Adipocyte (in vitro differentiated cells): Measurements from ENCODE around the gene CALU.
A peak's percentile ranks its signal among the peaks of the same experiment; 100 is the strongest.

Experiments used
- DNase-seq: peaks from one replicate; pipeline ENCODE4 v3.0.0-alpha.2; 2015; ENCODE audit warnings: low read depth
- H3K27me3 ChIP-seq: replicated peaks from 2 replicates; pipeline ENCODE4 v1.7.0; 2013; ENCODE audit warnings: mild to moderate bottlenecking, low read length, moderate library complexity; ENCODE audit not compliant: control insufficient read depth, insufficient read depth
- H3K36me3 ChIP-seq: 2 replicates; pipeline ENCODE4 v1.7.0; 2013; ENCODE audit warnings: low read length, mild to moderate bottlenecking, moderate library complexity; ENCODE audit not compliant: control insufficient read depth, insufficient read depth, severe bottlenecking
- H3K4me1 ChIP-seq: 2 replicates; pipeline ENCODE4 v1.7.0; 2013; ENCODE audit warnings: mild to moderate bottlenecking, low read length, moderate library complexity; ENCODE audit not compliant: control insufficient read depth, insufficient read depth
- H3K4me3 ChIP-seq: 2 replicates; pipeline ENCODE4 v1.7.0; 2013; ENCODE audit warnings: mild to moderate bottlenecking, low read length, moderate library complexity
- H3K9ac ChIP-seq: 2 replicates; pipeline ENCODE4 v1.7.0; 2013; ENCODE audit warnings: mild to moderate bottlenecking, low read length, moderate library complexity
- H3K9me3 ChIP-seq: 2 replicates; pipeline ENCODE4 v1.7.0; 2013; ENCODE audit warnings: mild to moderate bottlenecking, low read length, moderate library complexity; ENCODE audit not compliant: control insufficient read depth

CALU gene

GRCh38 chr7:128737867-128738385, 1.2 kb upstream of the CALU start:
- H3K9ac ChIP-seq = peak overlapping the region; percentile 99
- peak; percentile 70 for DNase-seq
- H3K9me3 ChIP-seq = no peaks in the 10 kb centered on the region
- peaks cover 41% of the 10 kb centered on the region for H3K4me1 ChIP-seq
- H3K27me3 ChIP-seq = no peaks in the 10 kb centered on the region
- peak overlapping the region; percentile 99 for H3K4me3 ChIP-seq
- no peaks in the 10 kb centered on the region for H3K36me3 ChIP-seq

GRCh38 chr7:128738570-128739047, 550 bp upstream of the CALU start:
- Histone ChIP-seq H3K4me3 (peak overlapping the region; percentile 99), H3K4me1 (peaks cover 46% of the 10 kb centered on the region), H3K36me3 (peaks cover under 1% of the 10 kb centered on the region), H3K9me3 (no peaks in the 10 kb centered on the region), H3K27me3 (no peaks in the 10 kb centered on the region), H3K9ac (peak overlapping the region; percentile 99)
- no peak for DNase-seq

GRCh38 chr7:128739990-128740682, 977 bp downstream of the CALU start:
- Histone ChIP-seq H3K9me3 (no peaks in the 10 kb centered on the region), H3K4me1 (peaks cover 53% of the 10 kb centered on the region), H3K9ac (peak overlapping the region; percentile 99), H3K27me3 (no peaks in the 10 kb centered on the region), H3K36me3 (peaks cover 7% of the 10 kb centered on the region), H3K4me3 (peak overlapping the region; percentile 99)
- DNase-seq = peak; percentile 53

GRCh38 chr7:128740996-128741395, 1.8 kb downstream of the CALU start:
- Histone ChIP-seq H3K4me1 (peaks cover 58% of the 10 kb centered on the region), H3K9me3 (no peaks in the 10 kb centered on the region), H3K4me3 (peak overlapping the region; percentile 99), H3K27me3 (no peaks in the 10 kb centered on the region), H3K9ac (peak overlapping the region; percentile 99), H3K36me3 (peaks cover 11% of the 10 kb centered on the region)
- peak; percentile 35 for DNase-seq

- Histone ChIP-seq H3K9ac (peak overlapping the region; percentile 99), H3K9me3 (no peaks in the 10 kb centered on the region), H3K27me3 (no peaks in the 10 kb centered on the region), H3K4me3 (peak overlapping the region; percentile 99), H3K4me1 (peaks cover 58% of the 10 kb centered on the region), H3K36me3 (peaks cover 11% of the 10 kb centered on the region)
- DNase-seq = peak; percentile 45
These were observed 2.3 kb downstream of the CALU start for GRCh38 chr7:128741491-128741890.

- H3K4me3 ChIP-seq = peak overlapping the region; percentile 99
- H3K9me3 ChIP-seq = no peaks in the 10 kb centered on the region
These were observed 3.0 kb downstream of the CALU start for GRCh38 chr7:128742206-128742605.

GRCh38 chr7:128743112-128743772, 4.1 kb downstream of the CALU start:
- Histone ChIP-seq H3K4me1 (peaks cover 58% of the 10 kb centered on the region), H3K4me3 (peak overlapping the region; percentile 99), H3K9me3 (no peaks in the 10 kb centered on the region), H3K9ac (peak overlapping the region; percentile 16), H3K27me3 (no peaks in the 10 kb centered on the region), H3K36me3 (peaks cover 21% of the 10 kb centered on the region)
- DNase-seq = peak; percentile 19

More at GRCh38 chr7:128742206-128742605, 3.0 kb downstream of the CALU start:
- peak overlapping the region; percentile 99 for H3K9ac ChIP-seq
- H3K27me3 ChIP-seq = no peaks in the 10 kb centered on the region
- peak; percentile 92 for DNase-seq
- H3K4me1 ChIP-seq = peaks cover 58% of the 10 kb centered on the region
- peaks cover 11% of the 10 kb centered on the region for H3K36me3 ChIP-seq

GRCh38 chr7:128744366-128744905, 5.3 kb downstream of the CALU start:
- no peak overlapping the region for H3K9ac ChIP-seq
- peaks cover 33% of the 10 kb centered on the region for H3K36me3 ChIP-seq
- H3K4me1 ChIP-seq = peaks cover 61% of the 10 kb centered on the region
- no peaks in the 10 kb centered on the region for H3K27me3 ChIP-seq
- no peak overlapping the region for H3K4me3 ChIP-seq
- H3K9me3 ChIP-seq = no peaks in the 10 kb centered on the region
- DNase-seq = no peak

- Histone ChIP-seq H3K4me1 (peaks cover 58% of the 10 kb centered on the region), H3K4me3 (no peak overlapping the region), H3K9ac (no peak overlapping the region), H3K27me3 (no peaks in the 10 kb centered on the region), H3K36me3 (peaks cover 45% of the 10 kb centered on the region), H3K9me3 (no peaks in the 10 kb centered on the region)
- no peak for DNase-seq
These were observed 6.5 kb downstream of the CALU start for GRCh38 chr7:128745706-128746105.

GRCh38 chr7:128747327-128748079, 8.3 kb downstream of the CALU start:
- Histone ChIP-seq H3K9ac (no peak overlapping the region), H3K4me1 (peaks cover 42% of the 10 kb centered on the region), H3K9me3 (no peaks in the 10 kb centered on the region), H3K27me3 (no peaks in the 10 kb centered on the region), H3K36me3 (peaks cover 62% of the 10 kb centered on the region), H3K4me3 (no peak overlapping the region)
- no peak for DNase-seq
